HUES64 (cell line): ENCODE results near the gene CDC37L1.

Experiments
- H3K27ac ChIP-seq: 2 replicates; pipeline ENCODE4 v1.7.0; 2013; ENCODE audit warnings: low read depth, low read length, inconsistent platforms
- H3K27me3 ChIP-seq: 2 replicates; pipeline ENCODE4 v1.6.1; 2013; ENCODE audit warnings: mild to moderate bottlenecking, low read length; ENCODE audit not compliant: insufficient read depth
- H3K36me3 ChIP-seq: 2 replicates; pipeline ENCODE4 v1.6.1; 2013; ENCODE audit warnings: mild to moderate bottlenecking, low read length; ENCODE audit not compliant: insufficient read depth
- H3K4me1 ChIP-seq: 2 replicates; pipeline ENCODE4 v1.6.1; 2013; ENCODE audit warnings: mild to moderate bottlenecking, low read length, moderate library complexity; ENCODE audit not compliant: insufficient read depth
- H3K4me3 ChIP-seq: 2 replicates; pipeline ENCODE4 v1.5.1; 2013; ENCODE audit warnings: mild to moderate bottlenecking, low read length, moderate library complexity
- H3K9ac ChIP-seq: 2 replicates; pipeline ENCODE4 v1.6.1; 2013; ENCODE audit warnings: mild to moderate bottlenecking, low read depth, low read length
- H3K9me3 ChIP-seq: 2 replicates; pipeline ENCODE4 v1.6.1; 2013; ENCODE audit warnings: low read depth, low read length; ENCODE audit not compliant: insufficient read depth
- WGBS: fragments of 150-250, 120-280 bp; methylation state at CpG from one replicate; pipeline ENCODE4 v1.1.7; 2013; ENCODE audit warnings: missing lambda C conversion rate; 5-methylcytosine and 5-hydroxymethylcytosine counted together

Gene CDC37L1

DNA sequence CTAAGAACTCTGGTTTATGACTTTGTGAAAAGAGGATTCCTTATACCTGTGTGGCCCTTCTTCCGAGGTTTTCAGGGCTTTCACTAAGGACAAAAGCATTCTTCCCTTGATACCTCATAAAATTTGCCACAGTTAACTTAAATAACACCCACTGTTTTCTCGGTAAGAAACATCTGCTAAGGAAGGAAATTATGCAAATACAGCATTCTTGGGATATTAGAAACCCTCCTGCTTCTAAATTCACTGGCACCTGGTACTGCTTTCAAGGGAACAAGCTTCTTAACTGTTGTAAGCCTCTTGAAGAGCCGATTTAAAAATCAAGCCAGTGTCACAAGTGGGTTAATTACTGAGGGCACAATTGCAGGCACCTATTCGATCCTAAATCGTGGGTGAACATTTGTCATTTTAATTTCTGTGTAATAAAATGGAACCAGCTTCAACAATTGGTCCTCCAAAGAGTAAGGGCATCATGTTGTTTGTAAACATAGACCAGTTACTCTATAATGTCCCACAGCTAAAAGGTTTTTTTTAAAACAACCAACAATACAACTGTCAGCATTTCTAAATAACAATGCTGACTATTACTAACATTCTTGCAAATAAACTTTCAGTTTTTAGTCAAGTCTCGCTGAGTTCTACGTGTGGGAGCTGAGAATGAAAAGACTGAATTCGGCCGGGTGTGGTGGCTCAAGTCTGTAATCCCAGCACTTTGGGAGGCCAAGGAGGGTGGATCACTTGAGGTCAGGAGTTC, 35.1 kb downstream of the CDC37L1 start:
- Histone ChIP-seq H3K27me3 (no peaks in the 10 kb centered on the region), H3K36me3 (peaks cover 78% of the 10 kb centered on the region), H3K4me3 (no peak overlapping the region), H3K9ac (no peak overlapping the region), H3K4me1 (no peaks in the 10 kb centered on the region), H3K27ac (no peak overlapping the region), H3K9me3 (no peaks in the 10 kb centered on the region; the same call in 1 of the 2 replicates)
- 95% methylated on average over 9 of the region's 9 CpGs for WGBS

DNA sequence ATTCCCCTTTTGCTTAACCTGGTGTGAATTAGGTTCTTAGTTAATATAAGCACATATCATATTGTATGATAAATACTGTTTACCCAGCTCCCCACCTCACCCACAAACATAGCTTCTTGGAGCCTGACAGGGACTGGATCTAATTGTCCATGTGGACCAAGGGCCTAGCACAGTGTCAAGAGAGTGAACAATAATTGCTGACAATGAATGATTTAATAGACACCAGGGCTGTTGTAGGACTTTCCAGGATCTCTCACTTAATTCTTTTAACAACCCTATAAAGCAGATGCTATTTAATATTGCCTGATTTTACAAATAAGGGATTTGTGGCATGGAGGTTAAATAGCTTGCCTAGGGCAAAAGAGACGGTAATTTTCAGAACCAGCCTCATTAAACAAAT, 36.8 kb downstream of the CDC37L1 start:
- Histone ChIP-seq H3K9ac (no peak overlapping the region), H3K4me3 (no peak overlapping the region), H3K27me3 (no peaks in the 10 kb centered on the region), H3K27ac (no peak overlapping the region), H3K4me1 (no peaks in the 10 kb centered on the region), H3K9me3 (no peaks in the 10 kb centered on the region; the same call in 1 of the 2 replicates), H3K36me3 (peaks cover 81% of the 10 kb centered on the region)
- no CpG with 5 or more reads among the region's 1 CpG for WGBS

DNA sequence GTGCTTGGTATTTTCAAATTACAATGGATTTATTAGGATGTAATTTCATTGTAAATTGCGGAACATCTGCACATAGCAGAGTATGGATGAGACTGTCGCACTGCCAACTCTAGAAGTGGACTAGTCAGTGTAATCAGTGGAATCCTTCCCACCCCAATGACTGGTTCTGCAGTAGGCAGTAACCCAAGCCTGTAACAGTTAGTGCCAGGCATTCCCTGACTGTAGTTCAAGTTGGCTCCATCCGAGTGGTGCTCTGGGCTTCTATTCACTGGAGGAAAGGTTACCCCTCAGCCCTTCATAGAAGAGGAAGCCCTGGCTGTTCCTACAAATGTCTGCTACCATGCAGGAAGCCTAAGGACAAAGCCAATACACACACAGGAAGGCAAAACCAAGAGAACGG, 38.4 kb downstream of the CDC37L1 start:
- 93% methylated on average over 4 of the region's 4 CpGs for WGBS
- Histone ChIP-seq H3K27ac (no peak overlapping the region), H3K27me3 (no peaks in the 10 kb centered on the region), H3K36me3 (peaks cover 76% of the 10 kb centered on the region), H3K9me3 (no peaks in the 10 kb centered on the region; the same call in 1 of the 2 replicates), H3K4me1 (no peaks in the 10 kb centered on the region), H3K9ac (no peak overlapping the region), H3K4me3 (no peak overlapping the region)

- no peaks in the 10 kb centered on the region for H3K27me3 ChIP-seq
- H3K4me3 ChIP-seq, result no peak overlapping the region
- no peak overlapping the region for H3K27ac ChIP-seq
- no peaks in the 10 kb centered on the region; the same call in 1 of the 2 replicates for H3K9me3 ChIP-seq
- H3K36me3 ChIP-seq, result peaks cover 69% of the 10 kb centered on the region
- no peak overlapping the region for H3K9ac ChIP-seq
- 94% methylated on average over 6 of the region's 6 CpGs for WGBS
- no peaks in the 10 kb centered on the region for H3K4me1 ChIP-seq
Observed at GRCh38 chr9:4718911-4719310, 39.5 kb downstream of the CDC37L1 start.

- Histone ChIP-seq H3K4me3 (no peak overlapping the region), H3K9me3 (no peaks in the 10 kb centered on the region), H3K27me3 (no peaks in the 10 kb centered on the region), H3K36me3 (peaks cover 46% of the 10 kb centered on the region), H3K27ac (no peak overlapping the region), H3K4me1 (no peaks in the 10 kb centered on the region), H3K9ac (no peak overlapping the region)
- WGBS, result 100% methylated on average over 4 of the region's 4 CpGs
Observed at GRCh38 chr9:4721736-4722135, 42.4 kb downstream of the CDC37L1 start.

- Histone ChIP-seq H3K27ac (no peak overlapping the region), H3K36me3 (peaks cover 12% of the 10 kb centered on the region), H3K4me1 (no peaks in the 10 kb centered on the region), H3K4me3 (no peak overlapping the region), H3K9me3 (no peaks in the 10 kb centered on the region), H3K27me3 (no peaks in the 10 kb centered on the region), H3K9ac (no peak overlapping the region)
- 88% methylated on average over 6 of the region's 7 CpGs for WGBS
Observed at GRCh38 chr9:4725706-4726442, 46.5 kb downstream of the CDC37L1 start.

GRCh38 chr9:4727593-4727992, 48.2 kb downstream of the CDC37L1 start:
- Histone ChIP-seq H3K9ac (no peak overlapping the region), H3K4me3 (no peak overlapping the region), H3K36me3 (peaks cover under 1% of the 10 kb centered on the region; the same call in 1 of the 2 replicates), H3K4me1 (no peaks in the 10 kb centered on the region), H3K27ac (no peak overlapping the region), H3K9me3 (no peaks in the 10 kb centered on the region), H3K27me3 (no peaks in the 10 kb centered on the region)
- WGBS, result 100% methylated on average over 1 of the region's 1 CpG

DNA sequence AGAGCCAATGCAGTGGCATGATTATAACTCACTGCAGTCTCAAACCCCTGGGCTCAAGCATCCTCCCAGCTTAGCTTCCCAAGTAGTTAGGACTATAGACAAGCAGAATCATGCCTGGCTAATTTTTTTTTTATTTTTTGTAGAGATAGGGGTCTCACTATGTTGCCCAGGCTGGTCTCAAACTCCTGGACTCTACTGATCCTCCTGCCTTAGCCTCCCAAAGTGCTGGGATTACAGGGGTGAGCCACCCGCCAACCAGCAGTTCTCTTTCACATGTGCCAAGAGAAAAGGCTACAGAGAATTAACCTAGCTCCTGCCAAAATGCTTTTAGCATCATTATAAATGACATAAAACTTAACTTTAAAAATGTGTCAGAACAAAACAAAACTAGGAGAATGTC, 53.5 kb downstream of the CDC37L1 start:
- H3K4me1 ChIP-seq, result no peaks in the 10 kb centered on the region
- no peaks in the 10 kb centered on the region for H3K9me3 ChIP-seq

DNA sequence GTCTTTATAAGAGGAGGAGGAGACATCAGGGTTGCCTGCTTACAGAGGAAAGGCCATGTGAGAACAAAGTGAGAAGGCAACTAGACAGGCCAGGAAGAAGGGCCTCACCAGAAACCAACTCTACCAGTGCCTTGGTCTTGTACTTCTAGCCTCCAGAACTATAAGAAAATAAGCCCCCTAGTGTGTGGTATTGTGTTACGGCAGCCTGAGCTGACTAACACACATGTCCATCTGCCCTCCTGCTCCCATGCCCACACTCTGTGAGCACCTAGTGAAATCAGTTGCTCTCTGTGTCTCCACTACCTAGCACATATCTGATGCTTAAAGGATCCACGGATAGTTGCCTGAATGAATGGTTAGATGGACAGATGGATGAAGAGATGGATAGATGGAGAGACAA, 54.8 kb downstream of the CDC37L1 start:
- 85% methylated on average over 2 of the region's 2 CpGs for WGBS
- H3K4me3 ChIP-seq, result no peak overlapping the region
- H3K4me1 ChIP-seq, result no peaks in the 10 kb centered on the region
- no peak overlapping the region for H3K9ac ChIP-seq
- H3K36me3 ChIP-seq, result no peaks in the 10 kb centered on the region
- H3K9me3 ChIP-seq, result no peaks in the 10 kb centered on the region
- no peaks in the 10 kb centered on the region for H3K27me3 ChIP-seq
- no peak overlapping the region for H3K27ac ChIP-seq

More for the DNA sequence above, 53.5 kb downstream of the CDC37L1 start:
- WGBS, result 95% methylated on average over 1 of the region's 1 CpG
- H3K27ac ChIP-seq, result no peak overlapping the region
- no peak overlapping the region for H3K9ac ChIP-seq
- no peak overlapping the region for H3K4me3 ChIP-seq
- no peaks in the 10 kb centered on the region for H3K27me3 ChIP-seq
- no peaks in the 10 kb centered on the region for H3K36me3 ChIP-seq

DNA sequence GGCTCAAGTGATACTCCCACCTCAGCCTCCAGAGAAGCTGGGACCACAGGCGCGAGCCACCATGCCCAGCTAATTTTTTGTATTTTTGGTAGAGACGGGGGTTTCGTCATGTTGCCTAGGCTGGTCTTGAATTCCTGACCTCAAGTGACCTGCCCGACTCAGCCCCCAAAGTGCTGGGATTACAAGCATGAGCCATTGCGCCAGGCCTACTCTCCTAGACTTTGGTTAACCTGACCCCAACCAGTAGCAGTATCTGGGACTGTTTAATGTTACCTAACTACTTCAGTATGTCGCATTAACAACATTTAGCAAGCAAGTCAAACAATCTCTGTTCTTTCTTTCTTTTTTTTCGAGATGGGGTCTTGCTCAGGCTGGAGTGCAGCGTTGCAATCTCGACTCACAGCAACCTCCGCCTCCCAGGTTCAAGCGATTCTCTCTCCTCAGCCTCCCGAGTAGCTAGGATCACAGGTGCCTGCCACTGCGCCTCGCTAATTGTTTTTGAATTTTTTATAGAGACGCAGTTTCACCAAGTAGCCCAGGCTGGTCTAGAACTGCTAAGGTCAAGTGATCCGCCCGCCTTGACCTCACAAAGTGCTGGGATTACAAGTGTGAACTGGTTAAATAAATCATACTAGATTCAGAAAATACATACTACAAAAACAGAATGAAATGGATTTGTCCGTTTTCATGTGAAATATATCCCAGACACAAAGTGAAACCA, 59.7 kb downstream of the CDC37L1 start:
- 86% methylated on average over 19 of the region's 19 CpGs for WGBS
- Histone ChIP-seq H3K27me3 (no peaks in the 10 kb centered on the region), H3K27ac (no peak overlapping the region), H3K4me1 (peaks cover 12% of the 10 kb centered on the region), H3K9ac (no peak overlapping the region), H3K36me3 (no peaks in the 10 kb centered on the region), H3K4me3 (peak overlapping the region; percentile 76), H3K9me3 (no peaks in the 10 kb centered on the region)
